Neutrophil (primary cell): ENCODE data around the gene ATP8B1.

Experiments used
- H3K27ac ChIP-seq: fragments of 200-600 bp; sonication (generic); 2 replicates; pipeline ENCODE4 v1.5.1; 2016; ENCODE audit warnings: mild to moderate bottlenecking, moderate library complexity
- H3K27me3 ChIP-seq: fragments of 200-600 bp; sonication (generic); 2 replicates; pipeline ENCODE4 v1.6.0; 2016; ENCODE audit warnings: mild to moderate bottlenecking
- H3K36me3 ChIP-seq: fragments of 200-600 bp; sonication (generic); 2 replicates; pipeline ENCODE4 v1.5.1; 2017
- H3K4me1 ChIP-seq, 2 experiments: fragments of 200-600 bp in 1 of 2; sonication (generic) in 1 of 2; 1 replicate in 1 of 2; 2 replicates in 1 of 2; pipeline versions ENCODE4 v1.5.1 to v1.6.1; 2013 to 2016; ENCODE audit warnings: low read depth in 1 of 2, low read length in 1 of 2, mild to moderate bottlenecking in 1 of 2, moderate library complexity in 1 of 2; ENCODE audit not compliant: control insufficient read depth in 1 of 2, insufficient read depth in 1 of 2
- H3K4me3 ChIP-seq, 2 experiments: fragments of 200-600 bp in 1 of 2; sonication (generic) in 1 of 2; 1 replicate in 1 of 2; 2 replicates in 1 of 2; pipeline ENCODE4 v1.5.1; 2013 to 2016; ENCODE audit warnings: low read depth in 1 of 2, low read length in 1 of 2, mild to moderate bottlenecking in 1 of 2, moderate library complexity in 1 of 2
- H3K9me3 ChIP-seq: fragments of 200-600 bp; sonication (generic); 2 replicates; pipeline ENCODE4 v1.5.1; 2016
- TF ChIP-seq, protein P1 (sequence below): fragments of 200-600 bp; sonication (generic); IDR thresholded peaks from 2 replicates; pipeline ENCODE4 v1.5.1; 2016; ENCODE audit warnings: antibody characterized with exemption

ATP8B1 gene

DNA sequence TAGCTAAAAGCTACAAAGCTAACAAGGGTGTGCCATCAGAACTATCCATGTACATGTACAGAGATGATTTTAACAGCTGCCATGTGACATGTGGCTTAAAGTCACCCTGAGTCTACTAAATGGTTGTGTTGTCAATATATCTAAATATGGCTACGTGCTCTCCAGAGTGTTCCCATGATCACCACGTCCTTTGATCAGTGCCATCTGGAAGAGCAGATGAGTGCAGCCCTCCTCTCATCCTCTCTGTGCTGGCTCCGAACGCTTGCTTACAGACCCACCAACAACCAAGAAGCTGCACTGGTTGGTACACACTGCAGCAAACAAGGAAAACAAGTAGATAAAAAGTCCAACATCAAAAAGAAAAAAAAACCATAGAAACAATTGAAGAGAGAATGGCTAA lies 92.9 kb downstream of the ATP8B1 start:
- H3K27me3 ChIP-seq: no peaks in the 10 kb centered on the region
- no peak overlapping the region for H3K4me3 ChIP-seq
- H3K9me3 ChIP-seq: no peaks in the 10 kb centered on the region
- H3K36me3 ChIP-seq: no peaks in the 10 kb centered on the region
- TF ChIP-seq, protein P1, sequence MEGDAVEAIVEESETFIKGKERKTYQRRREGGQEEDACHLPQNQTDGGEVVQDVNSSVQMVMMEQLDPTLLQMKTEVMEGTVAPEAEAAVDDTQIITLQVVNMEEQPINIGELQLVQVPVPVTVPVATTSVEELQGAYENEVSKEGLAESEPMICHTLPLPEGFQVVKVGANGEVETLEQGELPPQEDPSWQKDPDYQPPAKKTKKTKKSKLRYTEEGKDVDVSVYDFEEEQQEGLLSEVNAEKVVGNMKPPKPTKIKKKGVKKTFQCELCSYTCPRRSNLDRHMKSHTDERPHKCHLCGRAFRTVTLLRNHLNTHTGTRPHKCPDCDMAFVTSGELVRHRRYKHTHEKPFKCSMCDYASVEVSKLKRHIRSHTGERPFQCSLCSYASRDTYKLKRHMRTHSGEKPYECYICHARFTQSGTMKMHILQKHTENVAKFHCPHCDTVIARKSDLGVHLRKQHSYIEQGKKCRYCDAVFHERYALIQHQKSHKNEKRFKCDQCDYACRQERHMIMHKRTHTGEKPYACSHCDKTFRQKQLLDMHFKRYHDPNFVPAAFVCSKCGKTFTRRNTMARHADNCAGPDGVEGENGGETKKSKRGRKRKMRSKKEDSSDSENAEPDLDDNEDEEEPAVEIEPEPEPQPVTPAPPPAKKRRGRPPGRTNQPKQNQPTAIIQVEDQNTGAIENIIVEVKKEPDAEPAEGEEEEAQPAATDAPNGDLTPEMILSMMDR: no peak
- no peaks in the 10 kb centered on the region for H3K4me1 ChIP-seq
- no peak overlapping the region for H3K27ac ChIP-seq

DNA sequence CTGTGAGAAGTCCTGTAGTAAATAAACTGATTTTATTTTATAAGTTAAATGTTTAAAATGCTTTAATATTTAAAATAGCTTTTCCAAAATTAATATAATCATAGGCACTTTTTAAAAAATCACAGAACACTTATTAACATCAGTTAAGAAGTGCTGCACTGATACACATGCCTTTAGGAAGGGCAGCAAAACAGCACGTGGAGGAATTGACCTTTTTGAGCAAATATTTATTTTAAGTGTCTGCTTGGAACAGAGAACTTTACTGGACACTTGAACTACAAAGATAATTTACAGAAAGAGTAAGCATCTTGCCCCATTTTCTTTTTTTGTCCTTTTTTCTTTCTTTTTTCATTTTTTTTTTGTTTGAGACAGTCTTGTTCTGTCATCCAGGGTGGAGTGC lies 93.8 kb downstream of the ATP8B1 start:
- Histone ChIP-seq H3K4me3 (no peak overlapping the region), H3K27ac (no peak overlapping the region), H3K27me3 (no peaks in the 10 kb centered on the region), H3K9me3 (no peaks in the 10 kb centered on the region), H3K36me3 (no peaks in the 10 kb centered on the region), H3K4me1 (no peaks in the 10 kb centered on the region)
- TF ChIP-seq, protein P1: no peak

DNA sequence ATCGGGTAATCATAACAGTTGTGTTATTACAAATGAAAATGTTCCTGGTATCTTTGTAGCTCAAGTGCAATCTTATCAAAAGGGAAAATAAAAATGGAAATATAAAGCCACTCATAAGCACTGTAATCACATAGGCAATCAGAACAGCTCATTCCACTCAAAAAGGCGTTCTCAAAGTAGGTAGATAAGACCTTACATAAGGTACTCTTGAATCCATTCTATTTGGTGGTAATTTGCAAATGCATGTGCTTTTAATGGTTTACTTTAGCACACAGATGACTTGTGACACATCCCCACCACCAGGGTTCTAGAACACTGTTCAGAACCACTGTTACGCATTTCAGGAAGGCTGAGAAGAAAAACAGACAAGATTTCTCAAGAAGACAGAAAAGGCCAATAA lies 94.8 kb downstream of the ATP8B1 start:
- H3K4me1 ChIP-seq: no peaks in the 10 kb centered on the region
- no peaks in the 10 kb centered on the region for H3K27me3 ChIP-seq
- no peak overlapping the region for H3K27ac ChIP-seq
- TF ChIP-seq, protein P1: no peak
- no peaks in the 10 kb centered on the region for H3K36me3 ChIP-seq
- no peaks in the 10 kb centered on the region for H3K9me3 ChIP-seq
- no peak overlapping the region for H3K4me3 ChIP-seq

GRCh38 chr18:57705832-57706595 lies 97.1 kb downstream of the ATP8B1 start:
- Histone ChIP-seq H3K4me3 (no peak overlapping the region), H3K27me3 (no peaks in the 10 kb centered on the region), H3K27ac (no peak overlapping the region), H3K9me3 (no peaks in the 10 kb centered on the region), H3K4me1 (no peaks in the 10 kb centered on the region), H3K36me3 (no peaks in the 10 kb centered on the region)
- TF ChIP-seq, protein P1: no peak

DNA sequence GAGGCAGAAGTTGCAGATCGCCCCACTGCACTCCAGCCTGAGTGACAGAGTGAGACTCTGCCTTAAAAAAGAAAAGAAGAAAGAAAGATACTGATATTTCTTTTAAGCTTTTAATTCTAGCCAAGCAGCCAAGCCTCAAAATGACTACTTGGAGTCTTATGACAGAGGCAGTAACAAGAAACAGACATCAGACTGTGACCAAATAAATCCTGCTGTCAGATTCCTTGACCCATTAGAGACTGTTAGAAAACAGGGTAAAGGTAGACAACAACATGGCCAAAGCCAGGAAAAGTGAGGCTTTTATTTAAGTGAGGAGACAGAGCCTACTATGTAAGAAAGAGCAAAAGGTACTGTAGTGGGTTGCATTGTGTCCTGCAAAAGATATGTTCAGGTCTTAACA lies 98.1 kb downstream of the ATP8B1 start:
- Histone ChIP-seq H3K36me3 (no peaks in the 10 kb centered on the region), H3K27ac (no peak overlapping the region), H3K4me1 (no peaks in the 10 kb centered on the region), H3K27me3 (no peaks in the 10 kb centered on the region), H3K4me3 (no peak overlapping the region), H3K9me3 (no peaks in the 10 kb centered on the region)
- TF ChIP-seq, protein P1: no peak
